Small intestine (tissue), 7 donors: ENCODE data around the gene FAM228B. TPM values are rescaled to one million over a fixed set of nuclear protein-coding genes. Genes with fewer than 3 reads are reported as not detected.
"Not testable (repeated sequence)": the region's sequence is repeated elsewhere in the genome, so short reads cannot be mapped to it uniquely, and the experiment has no call there.

ENCODE experiments used
- DNase-seq, 2 donors: peaks; one replicate each; pipeline versions ENCODE4 v3.0.0 to v3.0.0-alpha.2; 2013
- FAIRE-seq: peaks from 2 replicates; lab custom pipeline; 2012; peaks lifted over from hg19 to GRCh38; lab: Jason Lieb, UNC
- H3K27ac ChIP-seq, 3 donors: one replicate each; pipeline ENCODE4 v1.5.1; 2013; ENCODE audit warnings: low read length in 2 of 3, mild to moderate bottlenecking in 2 of 3, control low read depth in 1 of 3, inconsistent platforms in 1 of 3, low read depth in 1 of 3, moderate library complexity in 1 of 3
- H3K27me3 ChIP-seq, 3 donors: one replicate each; pipeline ENCODE4 v1.6.1; 2013; ENCODE audit warnings: low read length in 3 of 3, inconsistent platforms in 1 of 3; ENCODE audit not compliant: control insufficient read depth in 3 of 3, insufficient read depth in 3 of 3
- H3K36me3 ChIP-seq, 3 donors: one replicate each; pipeline ENCODE4 v1.6.1; 2013; ENCODE audit warnings: low read length in 3 of 3, inconsistent platforms in 1 of 3, low read depth in 1 of 3, mild to moderate bottlenecking in 1 of 3, moderate library complexity in 1 of 3; ENCODE audit not compliant: control insufficient read depth in 3 of 3, insufficient read depth in 2 of 3
- H3K4me1 ChIP-seq, 3 donors: one replicate each; pipeline ENCODE4 v1.6.1; 2013; ENCODE audit warnings: low read length in 2 of 3, inconsistent platforms in 1 of 3, low read depth in 1 of 3, mild to moderate bottlenecking in 1 of 3, moderate library complexity in 1 of 3; ENCODE audit not compliant: control insufficient read depth in 3 of 3, insufficient read depth in 2 of 3
- H3K4me3 ChIP-seq, 3 donors: one replicate each; pipeline ENCODE4 v1.5.1; 2013; ENCODE audit warnings: low read length in 3 of 3, control low read depth in 1 of 3, inconsistent platforms in 1 of 3, low read depth in 1 of 3, mild to moderate bottlenecking in 1 of 3, moderate library complexity in 1 of 3
- H3K9me3 ChIP-seq, 2 donors: one replicate each; pipeline ENCODE4 v1.6.1; 2013; ENCODE audit warnings: low read depth in 1 of 2, low read length in 1 of 2; ENCODE audit not compliant: control insufficient read depth in 2 of 2, insufficient read depth in 1 of 2
- WGBS, 3 donors: extraction: QIAGEN DNeasy Blood & Tissue Kit; methylation state at CpG; one replicate each; pipeline ENCODE4 v1.1.7; 2013; 5-methylcytosine and 5-hydroxymethylcytosine counted together
- polyA plus RNA-seq, 4 donors: library from polyadenylated mRNA; stranded (reverse) in 3 of 4; unstranded in 1 of 4; fragments of 200-250 nt in 3 of 4; fragments of 120-200 nt in 1 of 4; gene quantifications; one replicate each; pipeline versions ENCODE4 v1.2.1 to v1.2.3, GENCODE V29; 2013
- donor health status: healthy with polysubstance abuse.
- donor health status: control.
- donor health status: control.
- donor health status: Bipolar disorder and iron deficiency.
- donor health status: healthy.

Gene FAM228B
- polyA plus RNA-seq, 4 donors = 2.9 to 8.4 (median 3.9) TPM

GRCh38 chr2:24088821-24089359, 34.4 kb upstream of the FAM228B start:
- FAIRE-seq (no peak), DNase-seq (no peak)
- Histone ChIP-seq H3K27ac (no peak overlapping the region), H3K36me3 (peaks cover 0 to 10% (median 0%) of the 10 kb centered on the region in 3 donors), H3K4me3 (no peak overlapping the region), H3K4me1 (peaks cover 0 to 6% (median 0%) of the 10 kb centered on the region in 3 donors), H3K9me3 (no peaks in the 10 kb centered on the region), H3K27me3 (no peaks in the 10 kb centered on the region)
- WGBS, 3 donors = 58 to 73% (median 66%) methylated on average over 2 of the region's 2 CpGs

GRCh38 chr2:24093270-24093669, 30.0 kb upstream of the FAM228B start:
- WGBS, 3 donors = 96 to 99% (median 98%) methylated on average over 5 of the region's 5 CpGs
- DNase-seq, H3K4me1 ChIP-seq, H3K27ac ChIP-seq, H3K27me3 ChIP-seq, FAIRE-seq, H3K9me3 ChIP-seq, H3K4me3 ChIP-seq, H3K36me3 ChIP-seq: not testable (repeated sequence)

- not testable (repeated sequence) for H3K4me1 ChIP-seq, FAIRE-seq, H3K27ac ChIP-seq, H3K36me3 ChIP-seq, H3K9me3 ChIP-seq, H3K4me3 ChIP-seq, H3K27me3 ChIP-seq, DNase-seq
- 70 to 88% (median 85%) methylated on average over 17 of the region's 17 CpGs for WGBS, 3 donors
These were observed 28.0 kb upstream of the FAM228B start for GRCh38 chr2:24095171-24095677.

- DNase-seq, H3K9me3 ChIP-seq, FAIRE-seq, H3K4me3 ChIP-seq, H3K27me3 ChIP-seq, H3K27ac ChIP-seq, H3K4me1 ChIP-seq, H3K36me3 ChIP-seq: not testable (repeated sequence)
- 87 to 97% (median 89%) methylated on average over 2 of the region's 2 CpGs for WGBS, 3 donors
These were observed 22.5 kb upstream of the FAM228B start for GRCh38 chr2:24100732-24101131.

- H3K27ac ChIP-seq = no peak overlapping the region
- no peaks in the 10 kb centered on the region for H3K27me3 ChIP-seq
- H3K9me3 ChIP-seq = peaks cover 0 to 14% of the 10 kb centered on the region in 2 donors
- no peak overlapping the region for H3K4me3 ChIP-seq
- DNase-seq (no peak), FAIRE-seq (no peak)
- no peaks in the 10 kb centered on the region for H3K4me1 ChIP-seq
- peaks cover 0 to 5% (median 0%) of the 10 kb centered on the region in 3 donors for H3K36me3 ChIP-seq
- WGBS, 3 donors = 68 to 82% (median 72%) methylated on average over 2 of the region's 2 CpGs
These were observed 21.3 kb upstream of the FAM228B start for GRCh38 chr2:24101992-24102391.

GRCh38 chr2:24102677-24103076, 20.6 kb upstream of the FAM228B start:
- Histone ChIP-seq H3K36me3 (peaks cover 0 to 5% (median 0%) of the 10 kb centered on the region in 3 donors), H3K27ac (no peak overlapping the region), H3K4me1 (no peaks in the 10 kb centered on the region), H3K9me3 (peaks cover 0 to 14% of the 10 kb centered on the region in 2 donors), H3K4me3 (no peak overlapping the region), H3K27me3 (no peaks in the 10 kb centered on the region)
- no peak for FAIRE-seq
- 80 to 94% (median 92%) methylated on average over 1 of the region's 1 CpG for WGBS, 3 donors
- no peak for DNase-seq

GRCh38 chr2:24104110-24104650, 19.1 kb upstream of the FAM228B start:
- WGBS, 3 donors = 91 to 97% (median 92%) methylated on average over 8 of the region's 8 CpGs
- no peak overlapping the region for H3K4me3 ChIP-seq
- no peak overlapping the region for H3K27ac ChIP-seq
- DNase-seq (no peak), FAIRE-seq (no peak)
- H3K27me3 ChIP-seq = no peaks in the 10 kb centered on the region
- H3K4me1 ChIP-seq = no peaks in the 10 kb centered on the region
- H3K36me3 ChIP-seq = peaks cover 0 to 5% (median 0%) of the 10 kb centered on the region in 3 donors
- H3K9me3 ChIP-seq = peaks cover 0 to 18% of the 10 kb centered on the region in 2 donors

GRCh38 chr2:24104906-24105305, 18.4 kb upstream of the FAM228B start:
- 58 to 79% (median 61%) methylated on average over 4 of the region's 4 CpGs for WGBS, 3 donors
- H3K4me1 ChIP-seq = no peaks in the 10 kb centered on the region
- H3K36me3 ChIP-seq = peaks cover 0 to 5% (median 0%) of the 10 kb centered on the region in 3 donors
- no peaks in the 10 kb centered on the region for H3K27me3 ChIP-seq
- DNase-seq = no peak
- no peak overlapping the region for H3K4me3 ChIP-seq
- FAIRE-seq = no peak
- H3K27ac ChIP-seq = no peak overlapping the region
- peaks cover 0 to 18% of the 10 kb centered on the region in 2 donors for H3K9me3 ChIP-seq
